Dermis microvascular lymphatic vessel endothelial cell (primary cell): ENCODE data around the gene LRRC41. TPM values are rescaled to one million over a fixed set of nuclear protein-coding genes. Genes with fewer than 3 reads are reported as not detected.
A peak's percentile ranks its signal among the peaks of the same experiment; 100 is the strongest.

Experiments used
- DNase-seq, 2 donors: peaks; one replicate each; pipeline versions ENCODE4 v3.0.0 to v3.0.0-alpha.2; 2010; ENCODE audit warnings: low read depth in 2 of 2
- total RNA-seq: library from RNA; depleted of rRNA; stranded (reverse); fragments of >200 nt; gene quantifications from 2 replicates; pipeline ENCODE4 v1.2.1, GENCODE V29; 2014

Gene LRRC41
- total RNA-seq, 1 donor from 2014 or later, result 44.7 TPM

- peak in 1 of 2 donors; percentile 28 for DNase-seq
Measured at GRCh38 chr1:46288485-46289133, 14.8 kb downstream of the LRRC41 start.

GRCh38 chr1:46285730-46286477 is 17.5 kb downstream of the LRRC41 start:
- DNase-seq, result no peak

GRCh38 chr1:46284597-46285564 is 18.5 kb downstream of the LRRC41 start:
- no peak for DNase-seq

- DNase-seq, result no peak
Measured at GRCh38 chr1:46284058-46284457, 19.4 kb downstream of the LRRC41 start.

- DNase-seq, result no peak
Measured at GRCh38 chr1:46281021-46281420, 22.4 kb downstream of the LRRC41 start.

- no peak for DNase-seq
Measured at GRCh38 chr1:46280092-46280491, 23.3 kb downstream of the LRRC41 start.

- no peak for DNase-seq
Measured at GRCh38 chr1:46278807-46279206, 24.6 kb downstream of the LRRC41 start.

GRCh38 chr1:46277658-46278373 is 25.6 kb downstream of the LRRC41 start:
- no peak for DNase-seq

GRCh38 chr1:46275030-46275337 is 28.4 kb downstream of the LRRC41 start:
- DNase-seq, result no peak

GRCh38 chr1:46274225-46275029 is 29.0 kb downstream of the LRRC41 start:
- no peak for DNase-seq

- no peak for DNase-seq
Measured at GRCh38 chr1:46268578-46268977, 34.8 kb downstream of the LRRC41 start.

- no peak for DNase-seq
Measured at GRCh38 chr1:46263146-46263545, 40.3 kb downstream of the LRRC41 start.

GRCh38 chr1:46262508-46262907 is 40.9 kb downstream of the LRRC41 start:
- no peak for DNase-seq

GRCh38 chr1:46256523-46256922 is 46.9 kb downstream of the LRRC41 start:
- DNase-seq, result no peak

- DNase-seq, result no peak
Measured at GRCh38 chr1:46254668-46255067, 48.7 kb downstream of the LRRC41 start.

- peak in 1 of 2 donors; percentile 16 for DNase-seq
Measured at GRCh38 chr1:46248122-46248920, 55.1 kb downstream of the LRRC41 start.

GRCh38 chr1:46247436-46248121 is 55.8 kb downstream of the LRRC41 start, which contains the start of gene RAD54L:
Gene RAD54L, plus strand, starts transcription at chr1:46247763. Its CDS starts 643 bp downstream, at chr1:46248406.
- DNase-seq, result peak; percentile 97 to 99

GRCh38 chr1:46246548-46247435 is 56.6 kb downstream of the LRRC41 start:
- peak in 1 of 2 donors; percentile 55 for DNase-seq
